ENCODE measurements around the gene ATXN2. TPM values are rescaled to one million over a fixed set of nuclear protein-coding genes. Genes with fewer than 3 reads are reported as not detected.

Gene ATXN2
- total RNA-seq, 1 experiment from 2014 or later: 72.9 TPM

DNA sequence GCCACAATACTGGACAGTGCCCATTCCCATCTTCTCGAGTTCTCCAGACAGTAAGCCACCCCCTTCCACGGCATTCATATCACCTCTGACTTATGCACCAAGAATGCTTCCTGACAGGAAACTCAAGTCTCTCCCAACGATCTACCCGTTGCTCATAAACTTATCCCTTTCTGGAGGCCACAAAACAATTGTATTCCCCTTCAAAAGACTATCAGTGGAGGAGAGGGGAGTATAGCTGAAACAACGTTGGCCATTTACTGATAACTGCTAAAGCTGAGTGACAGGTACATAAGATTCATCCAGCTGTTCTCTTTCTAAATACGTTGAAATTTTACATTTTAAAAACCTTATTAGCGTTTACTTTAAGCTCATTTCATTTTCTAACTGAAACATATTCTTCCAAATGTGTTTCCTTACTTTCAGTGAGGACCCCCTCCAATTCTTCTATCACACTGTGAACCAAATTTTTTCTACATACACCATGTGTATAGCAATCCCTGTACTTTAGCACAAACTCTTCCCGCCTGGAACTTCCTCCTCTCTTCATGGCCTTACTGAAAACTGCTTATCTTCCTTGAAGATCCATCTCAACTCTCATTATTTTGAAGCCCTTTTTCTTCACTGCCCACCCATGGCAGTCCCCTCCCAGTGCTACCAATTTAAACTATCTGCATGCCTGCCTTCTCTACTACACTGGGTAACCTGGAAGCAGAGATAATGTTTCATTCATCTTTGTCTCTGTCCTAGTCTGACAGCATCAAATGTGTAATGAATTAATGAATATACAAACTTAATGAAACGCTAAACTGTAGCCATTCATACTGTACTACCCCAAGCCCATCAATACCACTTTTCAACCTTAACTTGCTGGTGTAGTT is 28.8 kb downstream of the ATXN2 start:
- H3K27ac ChIP-seq (ENCODE audit: insufficient read length, low read depth, low read length): no peak overlapping the region

More for the DNA sequence above, 28.8 kb downstream of the ATXN2 start:
- peaks cover 3% of the 10 kb centered on the region; the same call in 1 of the 2 replicates for H3K4me1 ChIP-seq (ENCODE audit: insufficient read depth, low read length)
- no peak overlapping the region for H3K18ac ChIP-seq (ENCODE audit: insufficient read length, low read depth, low read length)
- Mint-ChIP-seq H3K4me3 (no peak overlapping the region), H3K36me3 (ENCODE audit: insufficient read depth in 1 of 3, low read depth in 3 of 3) (no peaks in the 10 kb centered on the region; a peak in 1 of 7 replicates), H3K27ac (peak overlapping the region in 2 of 3 experiments; percentile 17 to 35; a peak in 4 of 7 replicates), H3K9me3 (no peaks in the 10 kb centered on the region), H3K4me1 (peaks cover 13 to 16% of the 10 kb centered on the region in 2 experiments), H3K27me3 (ENCODE audit: low read depth) (no peaks in the 10 kb centered on the region)
- DNase-seq: peak; percentile 8
- no peak overlapping the region for H3K56ac ChIP-seq (ENCODE audit: insufficient read length, low read depth, low read length)
- no peaks in the 10 kb centered on the region for H3K9me3 ChIP-seq (ENCODE audit: control insufficient read depth, low read depth, low read length)
- no peak overlapping the region for H3K4me2 ChIP-seq (ENCODE audit: insufficient read depth, insufficient read length, low read length)
- H2BK5ac ChIP-seq (ENCODE audit: insufficient read length, low read length): no peak overlapping the region
- H2AK5ac ChIP-seq (ENCODE audit: insufficient read length, low read length): no peak overlapping the region
- H4K20me1 ChIP-seq (ENCODE audit: control insufficient read depth, insufficient read depth, insufficient read length): no peaks in the 10 kb centered on the region
- H3K79me1 ChIP-seq (ENCODE audit: insufficient read depth, low read depth, low read length, poor library complexity, severe bottlenecking): peaks cover 9% of the 10 kb centered on the region
- WGBS (ENCODE audit: extremely low coverage, insufficient read length, low lambda C conversion rate): no CpG with 5 or more reads among the region's 9 CpGs
- no peak overlapping the region for H2BK120ac ChIP-seq (ENCODE audit: low read depth, low read length, poor library complexity, severe bottlenecking)
- H3K23me2 ChIP-seq (ENCODE audit: insufficient read length, low read depth, low read length, poor library complexity, severe bottlenecking): no peaks in the 10 kb centered on the region
- H4K8ac ChIP-seq (replicated peaks; ENCODE audit: insufficient read length, low read depth, low read length): no peak overlapping the region
- no peak overlapping the region for H2AFZ ChIP-seq (ENCODE audit: low read length)
- H3K23ac ChIP-seq (ENCODE audit: insufficient read length, low read depth, low read length): no peak overlapping the region
- no peak overlapping the region for H3K4ac ChIP-seq (ENCODE audit: low read depth, low read length)
- H2BK15ac ChIP-seq (ENCODE audit: low read depth, low read length): no peak overlapping the region
- TF ChIP-seq, protein P1, sequence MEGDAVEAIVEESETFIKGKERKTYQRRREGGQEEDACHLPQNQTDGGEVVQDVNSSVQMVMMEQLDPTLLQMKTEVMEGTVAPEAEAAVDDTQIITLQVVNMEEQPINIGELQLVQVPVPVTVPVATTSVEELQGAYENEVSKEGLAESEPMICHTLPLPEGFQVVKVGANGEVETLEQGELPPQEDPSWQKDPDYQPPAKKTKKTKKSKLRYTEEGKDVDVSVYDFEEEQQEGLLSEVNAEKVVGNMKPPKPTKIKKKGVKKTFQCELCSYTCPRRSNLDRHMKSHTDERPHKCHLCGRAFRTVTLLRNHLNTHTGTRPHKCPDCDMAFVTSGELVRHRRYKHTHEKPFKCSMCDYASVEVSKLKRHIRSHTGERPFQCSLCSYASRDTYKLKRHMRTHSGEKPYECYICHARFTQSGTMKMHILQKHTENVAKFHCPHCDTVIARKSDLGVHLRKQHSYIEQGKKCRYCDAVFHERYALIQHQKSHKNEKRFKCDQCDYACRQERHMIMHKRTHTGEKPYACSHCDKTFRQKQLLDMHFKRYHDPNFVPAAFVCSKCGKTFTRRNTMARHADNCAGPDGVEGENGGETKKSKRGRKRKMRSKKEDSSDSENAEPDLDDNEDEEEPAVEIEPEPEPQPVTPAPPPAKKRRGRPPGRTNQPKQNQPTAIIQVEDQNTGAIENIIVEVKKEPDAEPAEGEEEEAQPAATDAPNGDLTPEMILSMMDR (conservative IDR thresholded peaks at IDR 0.05): no peak
- H2BK20ac ChIP-seq (ENCODE audit: low read depth, low read length, poor library complexity, severe bottlenecking): no peak overlapping the region
- H3T11ph ChIP-seq (ENCODE audit: low read length): no peak overlapping the region
- no peaks in the 10 kb centered on the region for H3K27me3 ChIP-seq (ENCODE audit: insufficient read depth, low read length)
- H3K14ac ChIP-seq (ENCODE audit: insufficient read depth, low read length): no peak overlapping the region
- no peak overlapping the region for H3K9ac ChIP-seq (ENCODE audit: extremely low read depth, insufficient read length, low read length)
- peaks cover 6% of the 10 kb centered on the region; the same call in 1 of the 2 replicates for H3K79me2 ChIP-seq (ENCODE audit: insufficient read depth, low read length)
- no peak overlapping the region for H4K5ac ChIP-seq (ENCODE audit: insufficient read length, low read depth, low read length)
- H2BK12ac ChIP-seq (ENCODE audit: insufficient read length, low read depth, low read length): no peak overlapping the region
- no peak overlapping the region for H4K91ac ChIP-seq (ENCODE audit: insufficient read length, low read depth, low read length)

Measured in H9 (cell line).